ENCODE measurements around the gene SLX9. TPM values are rescaled to one million over a fixed set of nuclear protein-coding genes. Genes with fewer than 3 reads are reported as not detected.

The SLX9 gene
- total RNA-seq, 1 donor from 2014 or later, result 8.3 TPM

GRCh38 chr21:45012662-45013259 is 72.9 kb downstream of the SLX9 start:
- Histone ChIP-seq H3K36me3 (no peaks in the 10 kb centered on the region), H3K27me3 (no peaks in the 10 kb centered on the region), H3K9me3 (no peaks in the 10 kb centered on the region), H3K4me3 (no peak overlapping the region), H3K4me1 (peaks cover 9% of the 10 kb centered on the region), H3K27ac (no peak overlapping the region)
- intact Hi-C loops (cut with DNase I), result no loop called here
- no peak for DNase-seq (ENCODE audit: extremely low spot score in 2 of 2)
- no peak for TF ChIP-seq POLR2AphosphoS5 (IDR thresholded peaks at IDR 0.05; ENCODE audit: insufficient read depth in 1 of 2, low read depth in 1 of 2)
- no peak for TF ChIP-seq CTCF (IDR thresholded peaks at IDR 0.05)
- TF ChIP-seq POLR2A (IDR thresholded peaks at IDR 0.05), result no peak

- H3K4me1 ChIP-seq, result peaks cover 14% of the 10 kb centered on the region
- no peak for TF ChIP-seq POLR2A (IDR thresholded peaks at IDR 0.05)
- no peak for TF ChIP-seq POLR2AphosphoS5 (IDR thresholded peaks at IDR 0.05; ENCODE audit: insufficient read depth in 1 of 2, low read depth in 1 of 2)
- no peak for TF ChIP-seq CTCF (IDR thresholded peaks at IDR 0.05)
- DNase-seq (ENCODE audit: extremely low spot score in 2 of 2), result no peak
- H3K4me3 ChIP-seq, result no peak overlapping the region
- no peak overlapping the region for H3K27ac ChIP-seq
- intact Hi-C loops (cut with DNase I), result no loop called here
- H3K27me3 ChIP-seq, result no peaks in the 10 kb centered on the region
- no peaks in the 10 kb centered on the region for H3K9me3 ChIP-seq
- H3K36me3 ChIP-seq, result no peaks in the 10 kb centered on the region
Measured at GRCh38 chr21:45013260-45013841, 73.5 kb downstream of the SLX9 start.

- Histone ChIP-seq H3K4me3 (no peak overlapping the region), H3K4me1 (peaks cover 14% of the 10 kb centered on the region), H3K36me3 (no peaks in the 10 kb centered on the region), H3K9me3 (no peaks in the 10 kb centered on the region), H3K27me3 (no peaks in the 10 kb centered on the region), H3K27ac (no peak overlapping the region)
- intact Hi-C loops (cut with DNase I), result no loop called here
- TF ChIP-seq POLR2AphosphoS5 (IDR thresholded peaks at IDR 0.05; ENCODE audit: insufficient read depth in 1 of 2, low read depth in 1 of 2) (no peak), POLR2A (IDR thresholded peaks at IDR 0.05) (no peak), CTCF (IDR thresholded peaks at IDR 0.05) (no peak)
- no peak for DNase-seq (ENCODE audit: extremely low spot score in 2 of 2)
Measured at GRCh38 chr21:45014747-45015468, 75.1 kb downstream of the SLX9 start.

GRCh38 chr21:45015469-45015860 is 75.6 kb downstream of the SLX9 start:
- DNase-seq (ENCODE audit: extremely low spot score in 2 of 2), result no peak

More at GRCh38 chr21:45015469-45015860, 75.6 kb downstream of the SLX9 start:
- Histone ChIP-seq H3K36me3 (no peaks in the 10 kb centered on the region), H3K4me3 (no peak overlapping the region), H3K4me1 (peaks cover 14% of the 10 kb centered on the region), H3K27ac (no peak overlapping the region), H3K9me3 (no peaks in the 10 kb centered on the region), H3K27me3 (no peaks in the 10 kb centered on the region)
- no peak for TF ChIP-seq POLR2AphosphoS5 (IDR thresholded peaks at IDR 0.05; ENCODE audit: insufficient read depth in 1 of 2, low read depth in 1 of 2)
- no peak for TF ChIP-seq CTCF (IDR thresholded peaks at IDR 0.05)
- TF ChIP-seq POLR2A (IDR thresholded peaks at IDR 0.05), result no peak
- intact Hi-C loops (cut with DNase I), result no loop called here
